Measurements from ENCODE around the gene RAB11A.

DNA sequence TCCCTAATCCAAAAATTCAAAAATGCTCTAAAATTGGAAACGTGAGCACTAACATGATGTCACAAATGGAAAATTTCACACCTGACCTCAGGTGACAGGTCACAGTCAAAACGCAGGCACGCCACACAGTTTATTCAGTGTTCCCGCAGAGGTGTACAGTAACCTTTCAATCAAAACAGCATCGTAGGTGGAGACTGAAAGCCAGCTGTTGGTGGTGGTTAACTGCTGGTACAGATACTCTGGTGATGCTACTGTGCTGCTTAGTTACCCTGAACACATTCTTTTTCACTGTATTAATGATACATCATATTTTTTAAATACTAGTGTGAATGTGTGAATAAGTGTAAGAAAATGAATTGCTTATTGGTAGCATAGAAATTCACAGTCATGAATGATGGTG is 23.8 kb downstream of the RAB11A start:
- TF ChIP-seq CTCF (IDR thresholded peaks at IDR 0.05) (no peak), POLR2A (IDR thresholded peaks at IDR 0.05) (no peak)

Measured in transverse colon (tissue), 3 donors.